Common myeloid progenitor, CD34-positive (primary cell): ENCODE measurements around the gene CNTN6.

Experiments used
- CTCF ChIA-PET: fragments of 350-600 bp; sonication (Branson Sonifier 250); formaldehyde crosslinking; loops from one replicate; lab custom pipeline; 2021; ENCODE audit warnings: antibody characterized with exemption; lab: Charles Lee
- POLR2A ChIA-PET: fragments of 350-600 bp; sonication (Branson Sonifier 250); formaldehyde crosslinking; loops from one replicate; lab custom pipeline; 2021; ENCODE audit warnings: antibody characterized with exemption; lab: Charles Lee
- DNase-seq, 3 donors: peaks; one replicate each; pipeline versions ENCODE4 v3.0.0 to v3.0.0-alpha.2; 2013
- H3K27ac ChIP-seq, 2 experiments: 1 replicate in 1 of 2; 2 replicates in 1 of 2; pipeline ENCODE4 v1.7.0; 2013; ENCODE audit warnings: inconsistent platforms in 2 of 2, low read length in 2 of 2, mild to moderate bottlenecking in 2 of 2, low read depth in 1 of 2, moderate library complexity in 1 of 2; ENCODE audit not compliant: severe bottlenecking in 2 of 2, insufficient read depth in 1 of 2, poor library complexity in 1 of 2
- H3K27me3 ChIP-seq, 5 experiments: replicated peaks in 2 of 5; 1 replicate in 3 of 5; 2 replicates in 2 of 5; pipeline versions ENCODE4 v1.6.1 to v1.7.0; 2013; ENCODE audit warnings: low read length in 4 of 5, mild to moderate bottlenecking in 2 of 5, moderate library complexity in 2 of 5, inconsistent platforms in 1 of 5; ENCODE audit not compliant: insufficient read depth in 5 of 5, control insufficient read depth in 4 of 5
- H3K36me3 ChIP-seq, 4 experiments: 1 replicate in 2 of 4; 2 replicates in 2 of 4; pipeline versions ENCODE4 v1.6.1 to v1.7.0; 2013; ENCODE audit warnings: low read length in 3 of 4, control low read depth in 1 of 4, mild to moderate bottlenecking in 1 of 4; ENCODE audit not compliant: control insufficient read depth in 4 of 4, insufficient read depth in 4 of 4
- H3K4me1 ChIP-seq, 4 experiments: 1 replicate in 3 of 4; 2 replicates in 1 of 4; pipeline versions ENCODE4 v1.6.1 to v1.7.1; 2013; ENCODE audit warnings: low read length in 3 of 4, mild to moderate bottlenecking in 3 of 4, control low read depth in 1 of 4, inconsistent platforms in 1 of 4, moderate library complexity in 1 of 4; ENCODE audit not compliant: control insufficient read depth in 4 of 4, insufficient read depth in 4 of 4; ENCODE audit errors: control extremely low read depth in 1 of 4
- H3K4me3 ChIP-seq, 7 experiments: 1 replicate in 4 of 7; 2 replicates in 3 of 7; pipeline versions ENCODE4 v1.5.1 to v1.7.0; 2013; ENCODE audit warnings: mild to moderate bottlenecking in 7 of 7, low read length in 6 of 7, moderate library complexity in 6 of 7, inconsistent platforms in 2 of 7, low read depth in 2 of 7, control low read depth in 1 of 7; ENCODE audit not compliant: insufficient read depth in 4 of 7, control insufficient read depth in 1 of 7; ENCODE audit errors: extremely low read depth in 1 of 7
- H3K9me3 ChIP-seq, 5 experiments: 1 replicate in 4 of 5; 2 replicates in 1 of 5; pipeline versions ENCODE4 v1.6.1 to v1.7.1; 2013; ENCODE audit warnings: low read length in 4 of 5, mild to moderate bottlenecking in 2 of 5, inconsistent platforms in 1 of 5, low read depth in 1 of 5, moderate library complexity in 1 of 5; ENCODE audit not compliant: control insufficient read depth in 4 of 5, insufficient read depth in 2 of 5; ENCODE audit errors: control extremely low read depth in 1 of 5
- WGBS: methylation state at CpG from one replicate; pipeline ENCODE4 v1.1.5; 2013; ENCODE audit not compliant: insufficient coverage; 5-methylcytosine and 5-hydroxymethylcytosine counted together

CNTN6 gene

GRCh38 chr3:1350885-1351284 lies 258.1 kb downstream of the CNTN6 start:
- Histone ChIP-seq H3K4me1 (no peaks in the 10 kb centered on the region), H3K27me3 (no peaks in the 10 kb centered on the region), H3K9me3 (no peaks in the 10 kb centered on the region), H3K36me3 (no peaks in the 10 kb centered on the region), H3K27ac (no peak overlapping the region), H3K4me3 (no peak overlapping the region)
- no CpG with 5 or more reads among the region's 3 CpGs for whole genome bisulfite sequencing
- DNase-seq, result no peak
- ChIA-PET CTCF (no interaction called here), POLR2A (no interaction called here)

GRCh38 chr3:1355691-1356090 lies 262.9 kb downstream of the CNTN6 start:
- DNase-seq, result no peak
- peaks cover 0 to 2% (median 0%) of the 10 kb centered on the region in 5 experiments for H3K27me3 ChIP-seq
- H3K9me3 ChIP-seq, result no peaks in the 10 kb centered on the region
- no peaks in the 10 kb centered on the region for H3K4me1 ChIP-seq
- 92% methylated on average over 2 of the region's 3 CpGs for WGBS
- ChIA-PET POLR2A (no interaction called here), CTCF (no interaction called here)
- H3K4me3 ChIP-seq, result no peak overlapping the region
- H3K27ac ChIP-seq, result no peak overlapping the region
- H3K36me3 ChIP-seq, result no peaks in the 10 kb centered on the region

- ChIA-PET CTCF (no interaction called here), POLR2A (no interaction called here)
- H3K4me1 ChIP-seq, result no peaks in the 10 kb centered on the region
- no peaks in the 10 kb centered on the region for H3K9me3 ChIP-seq
- H3K27ac ChIP-seq, result no peak overlapping the region
- H3K36me3 ChIP-seq, result no peaks in the 10 kb centered on the region
- no peak overlapping the region for H3K4me3 ChIP-seq
- peaks cover 0 to 2% (median 0%) of the 10 kb centered on the region in 5 experiments for H3K27me3 ChIP-seq
- DNase-seq, result no peak
- WGBS, result 100% methylated on average over 2 of the region's 3 CpGs
Measured at GRCh38 chr3:1356101-1356500, 263.3 kb downstream of the CNTN6 start.

GRCh38 chr3:1365528-1365927 lies 272.7 kb downstream of the CNTN6 start:
- H3K36me3 ChIP-seq, result no peaks in the 10 kb centered on the region
- no CpG with 5 or more reads among the region's 2 CpGs for WGBS

GRCh38 chr3:1374471-1374870 lies 281.6 kb downstream of the CNTN6 start:
- Histone ChIP-seq H3K9me3 (no peaks in the 10 kb centered on the region), H3K4me1 (no peaks in the 10 kb centered on the region), H3K36me3 (no peaks in the 10 kb centered on the region), H3K4me3 (no peak overlapping the region), H3K27ac (no peak overlapping the region), H3K27me3 (no peaks in the 10 kb centered on the region)
- CTCF ChIA-PET, result no interaction called here
- POLR2A ChIA-PET, result no interaction called here
- WGBS, result 100% methylated on average over 2 of the region's 2 CpGs
- DNase-seq, result no peak

More at GRCh38 chr3:1365528-1365927, 272.7 kb downstream of the CNTN6 start:
- no peak overlapping the region for H3K4me3 ChIP-seq
- DNase-seq, result no peak
- no peaks in the 10 kb centered on the region for H3K4me1 ChIP-seq
- CTCF ChIA-PET, result no interaction called here
- H3K27me3 ChIP-seq, result no peaks in the 10 kb centered on the region
- H3K9me3 ChIP-seq, result no peaks in the 10 kb centered on the region
- no peak overlapping the region for H3K27ac ChIP-seq
- POLR2A ChIA-PET, result no interaction called here

GRCh38 chr3:1375145-1375544 lies 282.3 kb downstream of the CNTN6 start:
- CTCF ChIA-PET, result no interaction called here
- Histone ChIP-seq H3K4me3 (no peak overlapping the region), H3K9me3 (no peaks in the 10 kb centered on the region), H3K36me3 (no peaks in the 10 kb centered on the region), H3K27me3 (no peaks in the 10 kb centered on the region), H3K4me1 (no peaks in the 10 kb centered on the region), H3K27ac (no peak overlapping the region)
- no CpG with 5 or more reads among the region's 1 CpG for WGBS
- no peak for DNase-seq
- POLR2A ChIA-PET, result no interaction called here

- H3K36me3 ChIP-seq, result no peaks in the 10 kb centered on the region
- no peaks in the 10 kb centered on the region for H3K27me3 ChIP-seq
- H3K9me3 ChIP-seq, result no peaks in the 10 kb centered on the region
- H3K4me1 ChIP-seq, result no peaks in the 10 kb centered on the region
- no peak for DNase-seq
- ChIA-PET POLR2A (no interaction called here), CTCF (no interaction called here)
- WGBS, result 47% methylated on average over 3 of the region's 8 CpGs
- H3K27ac ChIP-seq, result no peak overlapping the region
- H3K4me3 ChIP-seq, result no peak overlapping the region
Measured at GRCh38 chr3:1380926-1381646, 288.3 kb downstream of the CNTN6 start.
